Prostate gland (tissue), 2 donors: ENCODE measurements around the gene FSD1L.

Experiments used
- POLR2A ChIP-seq: fragments of 450-650 bp; IDR thresholded peaks from one replicate; pipeline ENCODE4 v1.6.1; 2016; ENCODE audit warnings: antibody characterized with exemption, mild to moderate bottlenecking
- POLR2AphosphoS5 ChIP-seq: sonication (generic); formaldehyde crosslinking; IDR thresholded peaks from one replicate; pipeline ENCODE4 v1.6.1; 2017; ENCODE audit warnings: antibody characterized with exemption
- TF ChIP-seq, protein P1 (sequence below), 4 experiments: fragments of 200-600 bp in 2 of 4; fragments of 450-650 bp in 2 of 4; sonication (generic) in 2 of 4; IDR thresholded peaks; 1 replicate in 3 of 4; 2 replicates in 1 of 4; pipeline ENCODE4 v1.5.1; 2016 to 2019; ENCODE audit warnings: antibody characterized with exemption in 4 of 4, mild to moderate bottlenecking in 2 of 4, moderate library complexity in 2 of 4

DNA sequence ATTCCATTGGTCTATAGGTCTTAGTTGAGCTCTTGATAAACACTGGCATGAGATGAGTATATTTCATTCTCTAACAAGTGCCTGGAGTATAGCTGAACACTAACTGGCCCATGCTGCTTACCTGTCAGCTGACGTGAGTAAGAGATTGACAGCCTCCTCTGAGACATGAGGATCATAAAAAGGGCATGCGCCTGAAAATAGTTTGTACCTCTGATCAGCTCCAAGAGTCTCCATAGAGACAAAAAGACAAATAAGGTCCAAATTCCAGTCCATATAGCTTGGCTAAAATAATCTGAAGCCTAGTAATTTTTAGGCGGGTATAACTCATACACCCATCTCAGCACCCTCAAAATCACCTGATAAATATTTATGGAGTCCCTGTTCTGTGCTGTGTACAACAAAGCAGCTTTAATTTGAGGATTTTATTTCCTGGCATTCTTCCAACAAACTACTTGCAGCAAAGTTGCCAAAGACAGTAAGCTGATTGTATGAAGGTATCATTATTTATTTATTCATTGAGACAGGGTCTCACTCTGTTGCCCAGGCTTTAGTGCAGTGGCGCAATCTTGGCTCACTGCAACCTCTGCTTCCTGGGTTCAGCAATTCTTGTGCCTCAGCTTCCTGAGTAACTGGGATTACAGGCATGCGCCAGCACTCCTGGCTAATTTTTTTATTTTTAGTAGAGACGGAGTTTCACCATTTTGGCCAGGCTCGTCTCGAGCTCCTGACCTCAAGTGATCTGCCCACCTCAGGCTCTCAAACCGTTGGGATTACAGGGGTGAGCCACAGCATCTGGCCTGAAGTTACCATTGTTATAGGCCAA is 16.2 kb upstream of the FSD1L start:
- TF ChIP-seq, protein P1, sequence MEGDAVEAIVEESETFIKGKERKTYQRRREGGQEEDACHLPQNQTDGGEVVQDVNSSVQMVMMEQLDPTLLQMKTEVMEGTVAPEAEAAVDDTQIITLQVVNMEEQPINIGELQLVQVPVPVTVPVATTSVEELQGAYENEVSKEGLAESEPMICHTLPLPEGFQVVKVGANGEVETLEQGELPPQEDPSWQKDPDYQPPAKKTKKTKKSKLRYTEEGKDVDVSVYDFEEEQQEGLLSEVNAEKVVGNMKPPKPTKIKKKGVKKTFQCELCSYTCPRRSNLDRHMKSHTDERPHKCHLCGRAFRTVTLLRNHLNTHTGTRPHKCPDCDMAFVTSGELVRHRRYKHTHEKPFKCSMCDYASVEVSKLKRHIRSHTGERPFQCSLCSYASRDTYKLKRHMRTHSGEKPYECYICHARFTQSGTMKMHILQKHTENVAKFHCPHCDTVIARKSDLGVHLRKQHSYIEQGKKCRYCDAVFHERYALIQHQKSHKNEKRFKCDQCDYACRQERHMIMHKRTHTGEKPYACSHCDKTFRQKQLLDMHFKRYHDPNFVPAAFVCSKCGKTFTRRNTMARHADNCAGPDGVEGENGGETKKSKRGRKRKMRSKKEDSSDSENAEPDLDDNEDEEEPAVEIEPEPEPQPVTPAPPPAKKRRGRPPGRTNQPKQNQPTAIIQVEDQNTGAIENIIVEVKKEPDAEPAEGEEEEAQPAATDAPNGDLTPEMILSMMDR (IDR thresholded peaks at IDR 0.05), result no peak
- TF ChIP-seq POLR2AphosphoS5 (no peak), POLR2A (no peak)
